ENCODE data around the gene IQGAP1.

IQGAP1 gene

GRCh38 chr15:90394748-90395442, 6.9 kb downstream of the IQGAP1 start:
- no peak for TF ChIP-seq TARDBP (IDR thresholded peaks at IDR 0.05)
- no peak for TF ChIP-seq BHLHE40 (IDR thresholded peaks at IDR 0.05; ENCODE audit: borderline replicate concordance)
- TF ChIP-seq HDGF (IDR thresholded peaks at IDR 0.05; ENCODE audit: borderline replicate concordance): no peak
- no peak for TF ChIP-seq FOXA1 (IDR thresholded peaks at IDR 0.05)
- TF ChIP-seq L3MBTL2 (conservative IDR thresholded peaks at IDR 0.05): no peak
- TF ChIP-seq SP1 (IDR thresholded peaks at IDR 0.05): no peak
- no peak for TF ChIP-seq CTBP1 (IDR thresholded peaks at IDR 0.05; ENCODE audit: borderline replicate concordance)
- no peak for TF ChIP-seq LEF1 (IDR thresholded peaks at IDR 0.05; ENCODE audit: borderline replicate concordance)
- no peak for TF ChIP-seq SUZ12 (IDR thresholded peaks at IDR 0.05)
- POLR2A ChIA-PET: no interaction called here
- no peak for DNase-seq (ENCODE audit: extremely low spot score)
- CTCF ChIA-PET: interaction anchor here (1.0 to 1.7 kb wide), 2 partner anchors 12 to 255 kb away, joined by 3 read pairs; no protein-coding TSS in a partner anchor

- ChIA-PET POLR2A (interaction anchor here (2.4 kb wide), 1 partner anchor 8 kb away, joined by 11 read pairs; the partner anchor contains the start of gene IQGAP1), CTCF (interaction anchor here (1.7 kb wide), 1 partner anchor 11 kb away, joined by 3 read pairs; no protein-coding TSS in a partner anchor)
- DNase-seq (ENCODE audit: extremely low spot score): no peak
- TF ChIP-seq SP1 (IDR thresholded peaks at IDR 0.05): no peak
- no peak for TF ChIP-seq FOXA1 (IDR thresholded peaks at IDR 0.05)
- no peak for TF ChIP-seq PKNOX1 (IDR thresholded peaks at IDR 0.05)
- no peak for TF ChIP-seq ELF4 (IDR thresholded peaks at IDR 0.05)
- TF ChIP-seq HDGF (IDR thresholded peaks at IDR 0.05; ENCODE audit: borderline replicate concordance): no peak
- TF ChIP-seq SUZ12 (IDR thresholded peaks at IDR 0.05): no peak
- TF ChIP-seq CTBP1 (IDR thresholded peaks at IDR 0.05; ENCODE audit: borderline replicate concordance): no peak
- TF ChIP-seq ZNF384 (IDR thresholded peaks at IDR 0.05): no peak
- TF ChIP-seq L3MBTL2 (conservative IDR thresholded peaks at IDR 0.05): no peak
- no peak for TF ChIP-seq FOXM1 (IDR thresholded peaks at IDR 0.05; ENCODE audit: borderline replicate concordance)
- no peak for TF ChIP-seq BHLHE40 (IDR thresholded peaks at IDR 0.05; ENCODE audit: borderline replicate concordance)
- no peak for TF ChIP-seq NFRKB (IDR thresholded peaks at IDR 0.05)
- no peak for TF ChIP-seq LEF1 (IDR thresholded peaks at IDR 0.05; ENCODE audit: borderline replicate concordance)
- TF ChIP-seq ARNT (IDR thresholded peaks at IDR 0.05): no peak
- no peak for TF ChIP-seq FOXK2 (IDR thresholded peaks at IDR 0.05)
- no peak for TF ChIP-seq TARDBP (IDR thresholded peaks at IDR 0.05)
Measured at GRCh38 chr15:90396321-90396720, 8.3 kb downstream of the IQGAP1 start.

- CTCF ChIA-PET: no interaction called here
- POLR2A ChIA-PET: interaction anchor here (1.9 to 5.2 kb wide), 2 partner anchors 12 to 13 kb away, joined by 5 to 36 read pairs; partner anchors contain the start of gene IQGAP1
Measured at GRCh38 chr15:90400005-90400758, 12.1 kb downstream of the IQGAP1 start.

DNA sequence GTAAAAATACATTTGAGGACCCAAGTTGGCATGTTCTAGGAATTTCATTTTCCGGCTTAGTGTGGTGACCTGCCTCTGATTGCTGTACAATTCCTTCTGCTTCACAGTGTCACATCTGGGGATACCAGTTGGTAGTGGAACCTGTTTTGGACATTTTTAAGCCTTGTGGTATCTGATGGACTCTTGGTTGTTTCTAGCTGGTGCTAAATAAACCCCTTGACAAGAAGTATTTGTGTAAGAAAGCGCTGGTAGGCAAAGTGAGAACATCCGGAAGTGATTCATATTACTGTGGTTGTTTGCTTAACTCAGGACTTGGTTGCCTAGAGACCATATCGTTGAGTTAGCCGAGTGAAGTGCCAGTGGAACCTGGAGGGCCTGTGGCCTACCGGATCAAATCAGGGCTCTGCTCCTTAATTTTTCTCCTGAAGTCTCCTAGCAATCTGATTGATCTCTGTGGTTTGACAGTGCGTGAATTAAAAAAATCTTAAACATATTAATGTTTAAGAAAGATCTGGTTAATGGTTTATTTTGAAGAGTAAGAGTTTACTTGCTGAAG, 12.8 kb downstream of the IQGAP1 start:
- POLR2A ChIA-PET: interaction anchor here (1.9 to 5.2 kb wide), 2 partner anchors 12 kb away, joined by 5 to 36 read pairs; partner anchors contain the start of gene IQGAP1
- CTCF ChIA-PET: interaction anchor here (0.6 kb wide), 1 partner anchor 197 kb away, joined by 3 read pairs; no protein-coding TSS in a partner anchor
- TF ChIP-seq HDGF (IDR thresholded peaks at IDR 0.05; ENCODE audit: borderline replicate concordance) (no peak), PKNOX1 (IDR thresholded peaks at IDR 0.05) (0 out of 2 replicates have a peak, but pooled peaks have one; percentile 9), ELF4 (IDR thresholded peaks at IDR 0.05) (0 out of 2 replicates have a peak, but pooled peaks have one; percentile 18), ZNF384 (IDR thresholded peaks at IDR 0.05) (no peak)
- DNase-seq (ENCODE audit: extremely low spot score): peak; percentile 82

More at GRCh38 chr15:90400005-90400758, 12.1 kb downstream of the IQGAP1 start:
- no peak for TF ChIP-seq ELF4 (IDR thresholded peaks at IDR 0.05)
- TF ChIP-seq FOXK2 (IDR thresholded peaks at IDR 0.05): no peak
- TF ChIP-seq HDGF (IDR thresholded peaks at IDR 0.05; ENCODE audit: borderline replicate concordance): no peak
- TF ChIP-seq NFRKB (IDR thresholded peaks at IDR 0.05): no peak
- no peak for TF ChIP-seq PKNOX1 (IDR thresholded peaks at IDR 0.05)
- TF ChIP-seq ZNF384 (IDR thresholded peaks at IDR 0.05): no peak
- no peak for TF ChIP-seq ARNT (IDR thresholded peaks at IDR 0.05)
- TF ChIP-seq L3MBTL2 (conservative IDR thresholded peaks at IDR 0.05): no peak
- no peak for TF ChIP-seq FOXA1 (IDR thresholded peaks at IDR 0.05)
- no peak for TF ChIP-seq SUZ12 (IDR thresholded peaks at IDR 0.05)
- no peak for TF ChIP-seq SP1 (IDR thresholded peaks at IDR 0.05)
- TF ChIP-seq CTBP1 (IDR thresholded peaks at IDR 0.05; ENCODE audit: borderline replicate concordance): no peak
- TF ChIP-seq BHLHE40 (IDR thresholded peaks at IDR 0.05; ENCODE audit: borderline replicate concordance): no peak
- TF ChIP-seq FOXM1 (IDR thresholded peaks at IDR 0.05; ENCODE audit: borderline replicate concordance): no peak
- TF ChIP-seq LEF1 (IDR thresholded peaks at IDR 0.05; ENCODE audit: borderline replicate concordance): no peak
- no peak for TF ChIP-seq TARDBP (IDR thresholded peaks at IDR 0.05)
- DNase-seq (ENCODE audit: extremely low spot score): peak; percentile 21

GRCh38 chr15:90401495-90401894, 13.5 kb downstream of the IQGAP1 start:
- CTCF ChIA-PET: no interaction called here
- no peak for DNase-seq (ENCODE audit: extremely low spot score)

More at GRCh38 chr15:90401495-90401894, 13.5 kb downstream of the IQGAP1 start:
- POLR2A ChIA-PET: interaction anchor here (0.8 to 5.2 kb wide), 4 partner anchors 11 to 81 kb away, joined by 3 to 36 read pairs (median 4); partner anchors contain the start of gene IQGAP1
- TF ChIP-seq FOXK2 (IDR thresholded peaks at IDR 0.05): no peak
- no peak for TF ChIP-seq ZNF384 (IDR thresholded peaks at IDR 0.05)
- TF ChIP-seq FOXA1 (IDR thresholded peaks at IDR 0.05): no peak
- TF ChIP-seq HDGF (IDR thresholded peaks at IDR 0.05; ENCODE audit: borderline replicate concordance): no peak
- TF ChIP-seq TARDBP (IDR thresholded peaks at IDR 0.05): no peak
- TF ChIP-seq ARNT (IDR thresholded peaks at IDR 0.05): no peak
- TF ChIP-seq BHLHE40 (IDR thresholded peaks at IDR 0.05; ENCODE audit: borderline replicate concordance): no peak
- TF ChIP-seq SUZ12 (IDR thresholded peaks at IDR 0.05): no peak
- TF ChIP-seq CTBP1 (IDR thresholded peaks at IDR 0.05; ENCODE audit: borderline replicate concordance): no peak
- no peak for TF ChIP-seq FOXM1 (IDR thresholded peaks at IDR 0.05; ENCODE audit: borderline replicate concordance)
- TF ChIP-seq ELF4 (IDR thresholded peaks at IDR 0.05): no peak
- no peak for TF ChIP-seq PKNOX1 (IDR thresholded peaks at IDR 0.05)
- no peak for TF ChIP-seq L3MBTL2 (conservative IDR thresholded peaks at IDR 0.05)
- TF ChIP-seq LEF1 (IDR thresholded peaks at IDR 0.05; ENCODE audit: borderline replicate concordance): no peak
- no peak for TF ChIP-seq NFRKB (IDR thresholded peaks at IDR 0.05)
- TF ChIP-seq SP1 (IDR thresholded peaks at IDR 0.05): no peak

All from HEK293T (cell line).